Kidney epithelial cell (primary cell): Measurements from ENCODE around the gene EPB41L4B. TPM values are rescaled to one million over a fixed set of nuclear protein-coding genes. Genes with fewer than 3 reads are reported as not detected.
"Not testable (repeated sequence)": the region's sequence is repeated elsewhere in the genome, so short reads cannot be mapped to it uniquely, and the experiment has no call there.

Source experiments
- DNase-seq: peaks from one replicate; pipeline ENCODE4 v3.0.0-alpha.2; 2010; ENCODE audit warnings: low read depth
- H3K27me3 ChIP-seq: 2 replicates; pipeline ENCODE4 v1.6.0; 2011; ENCODE audit warnings: low read length; ENCODE audit not compliant: control insufficient read depth, insufficient read depth
- H3K36me3 ChIP-seq: 2 replicates; pipeline ENCODE4 v1.5.1; 2011; ENCODE audit warnings: low read length; ENCODE audit not compliant: control insufficient read depth, insufficient read depth
- H3K4me3 ChIP-seq: 2 replicates; pipeline ENCODE4 v1.5.1; 2011; ENCODE audit warnings: low read depth, mild to moderate bottlenecking, control low read depth, low read length
- CTCF ChIP-seq: IDR thresholded peaks from 2 replicates; pipeline ENCODE4 v1.5.1; 2011; ENCODE audit warnings: mild to moderate bottlenecking, moderate library complexity, low read length, control low read depth, inconsistent platforms; ENCODE audit not compliant: insufficient read depth, poor library complexity, severe bottlenecking
- total RNA-seq: library from RNA; depleted of rRNA; stranded (reverse); fragments of >200 nt; gene quantifications from 2 replicates; pipeline ENCODE4 v1.2.3, GENCODE V29; 2015

The EPB41L4B gene
- 9.6 and 11.0 TPM in 2 replicates for total RNA-seq

DNA sequence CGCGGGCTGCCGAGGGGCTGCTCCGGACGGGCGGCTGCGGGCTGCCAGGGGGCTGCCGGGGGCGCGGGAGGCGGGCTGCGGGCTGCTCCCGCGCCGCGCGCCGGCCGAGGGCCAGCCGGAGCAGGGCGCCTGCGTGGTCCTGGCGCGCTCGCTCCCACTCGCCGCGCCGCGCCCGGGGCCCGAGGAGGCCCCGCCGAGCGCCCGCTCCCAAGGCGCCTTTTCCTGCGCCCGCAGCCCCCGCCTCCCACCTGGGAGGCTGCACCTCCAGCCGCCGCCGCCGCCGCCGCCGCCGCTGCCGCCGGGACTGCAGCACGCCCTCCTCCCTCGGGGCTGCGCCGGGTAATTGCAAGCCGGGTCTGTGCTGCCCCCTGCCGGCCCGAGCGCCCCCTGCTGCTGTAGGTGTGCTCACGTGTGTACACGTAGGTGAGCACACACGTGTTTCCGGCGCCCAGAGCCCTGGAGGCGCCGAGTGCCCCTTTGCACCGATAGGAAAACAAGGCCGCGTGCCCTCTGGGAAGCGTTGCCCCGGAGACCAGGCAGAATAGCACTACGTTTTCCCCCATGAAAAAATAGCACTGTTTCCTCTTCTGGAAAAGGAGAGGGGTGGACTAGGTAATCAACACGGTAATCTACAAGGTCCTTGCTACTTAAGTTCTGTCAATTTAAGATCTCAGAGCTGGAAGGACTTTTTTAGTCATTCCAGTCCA is at the start of gene EPB41L4B:
Gene EPB41L4B, minus strand, starts transcription at position 318 of the 707 bp plus-strand sequence. CDS start 613 bp downstream, outside the sequence.
- TF ChIP-seq CTCF = peak; percentile 85

DNA sequence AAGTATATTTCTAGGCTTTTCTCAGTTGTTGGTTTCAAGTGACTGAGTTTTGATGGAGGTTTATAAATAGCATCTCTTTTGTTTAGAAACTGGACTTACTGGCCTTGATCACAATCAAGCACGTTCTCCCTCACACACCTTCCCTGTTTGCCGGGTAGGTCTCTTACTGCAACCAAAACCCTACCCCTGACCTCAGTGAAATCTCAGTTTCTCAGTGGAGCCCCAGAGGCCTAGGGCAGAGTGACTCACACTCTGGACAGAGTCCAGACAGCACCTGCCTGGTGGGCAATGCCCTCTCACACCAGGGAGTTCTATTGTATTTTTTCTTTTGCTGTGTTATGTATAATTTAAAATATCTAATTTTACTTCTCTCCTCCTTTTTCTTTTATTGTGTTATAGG is 48.4 kb upstream of the EPB41L4B start:
- DNase-seq = no peak
- Histone ChIP-seq H3K27me3 (no peaks in the 10 kb centered on the region), H3K4me3 (no peak overlapping the region), H3K36me3 (no peaks in the 10 kb centered on the region)
- TF ChIP-seq CTCF = no peak

More for the DNA sequence above, at the start of gene EPB41L4B:
- Histone ChIP-seq H3K4me3 (peak within 1 kb of the TSS; percentile 49), H3K27me3 (peaks cover 8% of the 10 kb centered on the region), H3K36me3 (no peaks in the 10 kb centered on the region)
- DNase-seq = no peak

GRCh38 chr9:109360771-109361170 is 39.9 kb upstream of the EPB41L4B start:
- DNase-seq = no peak
- no peak overlapping the region for H3K4me3 ChIP-seq
- no peaks in the 10 kb centered on the region for H3K36me3 ChIP-seq
- no peaks in the 10 kb centered on the region for H3K27me3 ChIP-seq
- no peak for TF ChIP-seq CTCF

- not testable (repeated sequence) for H3K4me3 ChIP-seq, H3K36me3 ChIP-seq, H3K27me3 ChIP-seq, DNase-seq
Measured at GRCh38 chr9:109358968-109359603, 38.2 kb upstream of the EPB41L4B start.

DNA sequence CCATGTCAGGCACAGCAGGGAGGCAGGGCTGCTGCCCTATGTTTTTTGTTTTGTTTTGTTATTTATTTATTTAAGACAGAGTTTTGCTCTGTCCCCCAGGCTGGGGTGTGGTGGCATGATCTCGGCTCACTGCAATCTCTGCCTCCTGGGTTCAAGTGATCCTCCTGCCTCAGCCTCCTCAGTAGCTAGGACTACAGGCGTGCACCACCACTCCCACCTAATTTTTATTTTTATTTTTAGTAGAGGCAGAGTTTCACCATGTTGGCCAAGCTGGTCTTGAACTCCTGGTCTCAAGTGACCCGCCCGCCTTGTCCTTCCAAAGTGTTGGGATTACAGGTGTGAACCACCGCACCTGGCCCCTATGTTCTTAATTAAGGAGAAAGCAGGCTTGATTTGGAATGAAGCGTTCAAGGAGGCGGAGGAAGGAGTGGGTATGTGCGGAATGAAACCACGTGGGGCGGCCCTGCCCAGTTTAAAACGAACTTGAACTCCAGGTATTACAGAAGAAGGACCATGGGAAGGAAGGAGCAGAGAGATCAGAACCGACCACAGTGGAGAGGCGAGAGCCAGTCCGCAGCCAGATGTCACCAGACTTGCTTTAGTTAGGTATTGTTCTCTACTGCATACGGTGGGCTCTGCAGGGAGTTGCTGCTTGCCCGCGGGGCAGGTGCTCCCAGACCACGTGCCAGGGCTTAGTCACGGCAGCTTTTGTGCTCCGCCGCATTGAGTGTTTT is 34.9 kb upstream of the EPB41L4B start:
- Histone ChIP-seq H3K4me3 (no peak overlapping the region), H3K27me3 (no peaks in the 10 kb centered on the region), H3K36me3 (no peaks in the 10 kb centered on the region)
- TF ChIP-seq CTCF = no peak
- no peak for DNase-seq

- Histone ChIP-seq H3K36me3 (no peaks in the 10 kb centered on the region), H3K4me3 (no peak overlapping the region), H3K27me3 (no peaks in the 10 kb centered on the region)
- no peak for DNase-seq
- TF ChIP-seq CTCF = no peak
Measured at GRCh38 chr9:109354190-109354589, 33.3 kb upstream of the EPB41L4B start.
